Colonic mucosa (tissue), 4 donors: ENCODE measurements around the gene SEC62. TPM values are rescaled to one million over a fixed set of nuclear protein-coding genes. Genes with fewer than 3 reads are reported as not detected.

ENCODE experiments used
- DNase-seq: peaks from one replicate; pipeline ENCODE4 v3.0.0-alpha.2; 2020
- H3K27ac ChIP-seq: fragments of 200-600 bp; one replicate; pipeline ENCODE4 v1.8.0; 2021
- H3K27me3 ChIP-seq: fragments of 200-600 bp; one replicate; pipeline ENCODE4 v1.8.0; 2021
- H3K36me3 ChIP-seq: fragments of 200-600 bp; one replicate; pipeline ENCODE4 v1.8.0; 2021
- H3K4me1 ChIP-seq: fragments of 200-600 bp; one replicate; pipeline ENCODE4 v1.8.0; 2021; ENCODE audit warnings: mild to moderate bottlenecking
- H3K4me3 ChIP-seq: fragments of 200-600 bp; one replicate; pipeline ENCODE4 v1.8.0; 2021
- H3K9ac ChIP-seq, 2 donors: one replicate each; pipeline ENCODE4 v1.7.0; 2013; ENCODE audit warnings: control low read depth in 2 of 2, low read depth in 2 of 2, low read length in 2 of 2
- H3K9me3 ChIP-seq: fragments of 200-600 bp; one replicate; pipeline ENCODE4 v1.8.0; 2021
- intact Hi-C: fragments of 100-400 bp; cut with DNase I; formaldehyde crosslinking; loops from one replicate; pipeline ENCODE4 v1.14.1; 2022
- total RNA-seq, 2 donors: library from RNA; stranded (reverse); fragmentation: NEBNext Ultra II Directional in 1 of 2; extraction: Animal tissue kit (Norgen Biotek cat#: 25700) in 1 of 2; gene quantifications; one replicate each; pipeline ENCODE4 v1.2.1, GENCODE V29; 2021
- TF ChIP-seq, protein P1 (sequence below): fragments of 200-600 bp; IDR thresholded peaks from one replicate; pipeline ENCODE4 v1.8.0; 2022; ENCODE audit warnings: antibody characterized with exemption, mild to moderate bottlenecking
- donor health status: healthy.
- donor health status: DM: no; HTN: no; CAD: no.
- donor health status: DM: no; HTN: no; CAD: no.

Gene SEC62
- total RNA-seq, 2 donors from 2014 or later = 70.0 to 98.3 TPM

GRCh38 chr3:170044795-170045244 lies 78.2 kb downstream of the SEC62 start:
- H3K27me3 ChIP-seq = no peaks in the 10 kb centered on the region
- H3K4me1 ChIP-seq = peaks cover 14% of the 10 kb centered on the region
- peak; percentile 54 for DNase-seq
- H3K9ac ChIP-seq = peak overlapping the region in 1 of 2 donors; percentile 55
- TF ChIP-seq, protein P1, sequence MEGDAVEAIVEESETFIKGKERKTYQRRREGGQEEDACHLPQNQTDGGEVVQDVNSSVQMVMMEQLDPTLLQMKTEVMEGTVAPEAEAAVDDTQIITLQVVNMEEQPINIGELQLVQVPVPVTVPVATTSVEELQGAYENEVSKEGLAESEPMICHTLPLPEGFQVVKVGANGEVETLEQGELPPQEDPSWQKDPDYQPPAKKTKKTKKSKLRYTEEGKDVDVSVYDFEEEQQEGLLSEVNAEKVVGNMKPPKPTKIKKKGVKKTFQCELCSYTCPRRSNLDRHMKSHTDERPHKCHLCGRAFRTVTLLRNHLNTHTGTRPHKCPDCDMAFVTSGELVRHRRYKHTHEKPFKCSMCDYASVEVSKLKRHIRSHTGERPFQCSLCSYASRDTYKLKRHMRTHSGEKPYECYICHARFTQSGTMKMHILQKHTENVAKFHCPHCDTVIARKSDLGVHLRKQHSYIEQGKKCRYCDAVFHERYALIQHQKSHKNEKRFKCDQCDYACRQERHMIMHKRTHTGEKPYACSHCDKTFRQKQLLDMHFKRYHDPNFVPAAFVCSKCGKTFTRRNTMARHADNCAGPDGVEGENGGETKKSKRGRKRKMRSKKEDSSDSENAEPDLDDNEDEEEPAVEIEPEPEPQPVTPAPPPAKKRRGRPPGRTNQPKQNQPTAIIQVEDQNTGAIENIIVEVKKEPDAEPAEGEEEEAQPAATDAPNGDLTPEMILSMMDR = no peak
- no peaks in the 10 kb centered on the region for H3K9me3 ChIP-seq
- intact Hi-C loops = loop anchor here (5.0 kb wide), 1 partner anchor 32 kb away; no protein-coding TSS in a partner anchor
- H3K36me3 ChIP-seq = no peaks in the 10 kb centered on the region
- H3K27ac ChIP-seq = peak overlapping the region; percentile 89
- H3K4me3 ChIP-seq = no peak overlapping the region

DNA sequence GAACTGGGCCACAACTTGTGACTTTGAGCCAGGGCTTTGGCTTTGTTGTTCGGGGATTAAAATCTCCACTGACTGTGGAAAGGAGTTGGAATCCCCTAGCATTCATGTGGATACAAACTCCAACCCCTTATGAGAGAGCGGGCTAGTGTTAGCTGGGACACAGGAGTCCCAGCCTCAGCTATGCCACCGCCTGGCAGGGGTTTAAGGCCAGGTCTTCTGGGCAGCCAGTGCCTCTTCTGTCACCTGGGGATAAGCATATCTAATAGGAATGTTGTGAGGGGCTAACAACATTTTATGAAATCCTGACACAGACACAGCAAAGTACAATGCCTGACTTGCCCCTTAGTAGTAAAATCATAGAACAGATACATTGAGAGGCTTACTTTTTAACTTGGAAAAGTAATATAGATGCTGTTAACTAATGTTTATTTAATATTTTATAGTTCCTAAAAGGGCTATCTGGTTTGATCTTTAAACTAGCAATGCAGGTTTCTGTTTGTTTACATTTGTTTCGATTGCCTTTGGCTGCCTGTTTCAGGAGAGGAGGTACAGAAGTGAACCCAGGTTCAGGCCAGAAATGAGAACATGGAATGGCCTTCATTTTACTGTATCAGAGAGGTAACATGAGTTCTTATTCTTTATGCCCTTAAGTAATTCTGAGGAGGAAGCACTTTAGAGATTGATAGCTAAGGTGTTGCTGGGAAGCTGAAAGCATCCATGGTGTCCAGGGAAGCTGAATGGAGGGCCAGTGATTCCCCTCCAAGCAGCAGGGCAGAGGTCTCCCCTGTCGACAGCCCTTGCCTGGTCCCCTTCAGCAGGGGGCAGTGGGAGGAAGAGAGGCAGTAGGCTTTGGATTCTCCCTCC lies 79.9 kb downstream of the SEC62 start:
- H3K27ac ChIP-seq = peak overlapping the region; percentile 89
- H3K27me3 ChIP-seq = no peaks in the 10 kb centered on the region
- no peaks in the 10 kb centered on the region for H3K9me3 ChIP-seq
- TF ChIP-seq, protein P1 = no peak
- H3K36me3 ChIP-seq = no peaks in the 10 kb centered on the region
- H3K4me1 ChIP-seq = peaks cover 14% of the 10 kb centered on the region
- peak overlapping the region in 1 of 2 donors; percentile 90 for H3K9ac ChIP-seq
- intact Hi-C loops = no loop called here
- H3K4me3 ChIP-seq = no peak overlapping the region
- DNase-seq = peak; percentile 44

GRCh38 chr3:170047133-170047404 lies 80.5 kb downstream of the SEC62 start:
- Histone ChIP-seq H3K27ac (peak overlapping the region; percentile 89), H3K4me3 (no peak overlapping the region), H3K9me3 (no peaks in the 10 kb centered on the region), H3K4me1 (peaks cover 14% of the 10 kb centered on the region), H3K36me3 (no peaks in the 10 kb centered on the region), H3K27me3 (no peaks in the 10 kb centered on the region), H3K9ac (peak overlapping the region in 1 of 2 donors; percentile 90)
- TF ChIP-seq, protein P1 = no peak
- intact Hi-C loops = no loop called here
- DNase-seq = peak; percentile 54

Other genes with a start within 250 kb of the SEC62 start
- gene TERC, start 201.7 kb upstream of the SEC62 start, total RNA-seq = 1 to 10 TPM; 5.5 to 9.6 TPM
- 1 to 10 TPM; 1.2 to 1.6 TPM for gene ACTRT3, start 197.2 kb upstream of the SEC62 start, total RNA-seq
- gene MYNN, start 193.4 kb upstream of the SEC62 start, total RNA-seq = 10 to 100 TPM; 11.1 to 12.9 TPM
- gene LRRIQ4, start 153.9 kb upstream of the SEC62 start, total RNA-seq = not detected
- gene LRRC34, start 153.9 kb upstream of the SEC62 start, total RNA-seq = under 1 TPM; 0.77 to 0.82 TPM
- 10 to 100 TPM; 42.0 to 66.0 TPM for gene LRRC31, start 96.9 kb upstream of the SEC62 start, total RNA-seq
- not detected for gene SAMD7, start 55.2 kb upstream of the SEC62 start, total RNA-seq
- 10 to 100 TPM; 56.4 to 78.4 TPM for gene GPR160, start 71.2 kb downstream of the SEC62 start, total RNA-seq
- 10 to 100 TPM; 36.4 to 49.4 TPM for gene PHC3, start 214.9 kb downstream of the SEC62 start, total RNA-seq